ENCODE data around the gene FANCI.

- TF ChIP-seq CTCF (conservative IDR thresholded peaks at IDR 0.05; ENCODE audit: low read depth, low read length) (no peak), EZH2 (IDR thresholded peaks at IDR 0.05; ENCODE audit: borderline replicate concordance, low read depth, low read length, poor library complexity, severe bottlenecking) (no peak)
Measured at GRCh38 chr15:89333959-89334509, 90.3 kb downstream of the FANCI start.
